GM19023 (cell line): Measurements from ENCODE around the gene SLC25A34.

Source experiments
- ATAC-seq: cut with Tn5 transposase; IDR thresholded peaks from one replicate; pipeline ENCODE4 v1.9.1; 2021; ENCODE audit warnings: mild to moderate bottlenecking, moderate library complexity; ENCODE audit not compliant: unreplicated experiment

Gene SLC25A34

GRCh38 chr1:15712168-15712567 lies 23.9 kb upstream of the SLC25A34 start:
- ATAC-seq, result no peak

- ATAC-seq, result no peak
Measured at GRCh38 chr1:15714406-15715136, 21.5 kb upstream of the SLC25A34 start.

- no peak for ATAC-seq
Measured at GRCh38 chr1:15717418-15718125, 18.5 kb upstream of the SLC25A34 start.

GRCh38 chr1:15718199-15718601 lies 17.9 kb upstream of the SLC25A34 start:
- no peak for ATAC-seq

GRCh38 chr1:15719381-15720120 lies 16.5 kb upstream of the SLC25A34 start:
- ATAC-seq, result no peak

- ATAC-seq, result no peak
Measured at GRCh38 chr1:15720861-15721260, 15.2 kb upstream of the SLC25A34 start.

- no peak for ATAC-seq
Measured at GRCh38 chr1:15722411-15722810, 13.6 kb upstream of the SLC25A34 start.

GRCh38 chr1:15722836-15723532 lies 13.1 kb upstream of the SLC25A34 start:
- ATAC-seq, result no peak

- no peak for ATAC-seq
Measured at GRCh38 chr1:15723631-15724246, 12.3 kb upstream of the SLC25A34 start.

- ATAC-seq, result no peak
Measured at GRCh38 chr1:15724949-15725880, 10.8 kb upstream of the SLC25A34 start.

GRCh38 chr1:15726508-15726907 lies 9.6 kb upstream of the SLC25A34 start:
- no peak for ATAC-seq

GRCh38 chr1:15727021-15727420 lies 9.0 kb upstream of the SLC25A34 start:
- no peak for ATAC-seq

GRCh38 chr1:15727424-15727823 lies 8.6 kb upstream of the SLC25A34 start:
- ATAC-seq, result no peak

GRCh38 chr1:15727866-15728534 lies 8.1 kb upstream of the SLC25A34 start:
- ATAC-seq, result no peak

GRCh38 chr1:15728937-15729657 lies 7.0 kb upstream of the SLC25A34 start:
- no peak for ATAC-seq

GRCh38 chr1:15730423-15730822 lies 5.6 kb upstream of the SLC25A34 start:
- ATAC-seq, result no peak

GRCh38 chr1:15730936-15731335 lies 5.1 kb upstream of the SLC25A34 start:
- no peak for ATAC-seq
